GM19452 (cell line): ENCODE results near the gene KNSTRN.

ENCODE experiments used
- ATAC-seq: cut with Tn5 transposase; IDR thresholded peaks from one replicate; pipeline ENCODE4 v1.9.1; 2021; ENCODE audit not compliant: unreplicated experiment

The KNSTRN gene

GRCh38 chr15:40392986-40393948, 10.7 kb downstream of the KNSTRN start:
- no peak for ATAC-seq

- ATAC-seq, result no peak
Observed at GRCh38 chr15:40397688-40398412, 15.3 kb downstream of the KNSTRN start.

- peak; percentile 83 for ATAC-seq
Observed at GRCh38 chr15:40398413-40398873, 15.9 kb downstream of the KNSTRN start.

GRCh38 chr15:40399370-40399769, 16.8 kb downstream of the KNSTRN start:
- no peak for ATAC-seq

GRCh38 chr15:40405501-40406381, 23.2 kb downstream of the KNSTRN start, which contains the start of gene IVD:
Gene IVD (plus strand): TSS chr15:40405795. CDS start chr15:40405828, 33 bp downstream.
- ATAC-seq, result peak; percentile 80

GRCh38 chr15:40407330-40407990, 24.9 kb downstream of the KNSTRN start:
- peak; percentile 49 for ATAC-seq

- no peak for ATAC-seq
Observed at GRCh38 chr15:40409366-40409765, 26.8 kb downstream of the KNSTRN start.

- ATAC-seq, result no peak
Observed at GRCh38 chr15:40410476-40410875, 28.0 kb downstream of the KNSTRN start.

- no peak for ATAC-seq
Observed at GRCh38 chr15:40412095-40412759, 29.7 kb downstream of the KNSTRN start.

- no peak for ATAC-seq
Observed at GRCh38 chr15:40413036-40413435, 30.5 kb downstream of the KNSTRN start.

- no peak for ATAC-seq
Observed at GRCh38 chr15:40414816-40415215, 32.3 kb downstream of the KNSTRN start.

- no peak for ATAC-seq
Observed at GRCh38 chr15:40415226-40415625, 32.7 kb downstream of the KNSTRN start.

- ATAC-seq, result no peak
Observed at GRCh38 chr15:40416056-40416455, 33.5 kb downstream of the KNSTRN start.

- no peak for ATAC-seq
Observed at GRCh38 chr15:40418126-40418525, 35.6 kb downstream of the KNSTRN start.

- ATAC-seq, result no peak
Observed at GRCh38 chr15:40420071-40420713, 37.7 kb downstream of the KNSTRN start.

GRCh38 chr15:40420793-40421192, 38.3 kb downstream of the KNSTRN start:
- ATAC-seq, result no peak

GRCh38 chr15:40421246-40422157, 39.0 kb downstream of the KNSTRN start:
- peak; percentile 81 for ATAC-seq

- ATAC-seq, result no peak
Observed at GRCh38 chr15:40424483-40425115, 42.1 kb downstream of the KNSTRN start.
